Natural killer cell (primary cell): Measurements from ENCODE around the gene MDFIC2. TPM values are rescaled to one million over a fixed set of nuclear protein-coding genes. Genes with fewer than 3 reads are reported as not detected.

Experiments
- ATAC-seq, 3 donors: fragments of 150-1000 bp in 2 of 3; fragments of 200-7000 bp in 1 of 3; cut with Tn5 transposase; 1 replicate in 1 of 3; 2 replicates in 2 of 3; pipeline ENCODE4 v1.10.0; 2021; ENCODE audit warnings: mild to moderate bottlenecking in 2 of 3, moderate library complexity in 2 of 3
- DNase-seq, 2 donors: peaks; one replicate each; pipeline versions ENCODE4 v3.0.0 to v3.0.0-alpha.2; 2013 to 2021; ENCODE audit warnings: mixed read lengths in 1 of 2
- H3K27ac ChIP-seq: one replicate; pipeline ENCODE4 v1.5.1; 2013; ENCODE audit warnings: mild to moderate bottlenecking, low read length
- H3K27me3 ChIP-seq: one replicate; pipeline ENCODE4 v1.6.1; 2013; ENCODE audit warnings: low read length; ENCODE audit not compliant: control insufficient read depth, insufficient read depth
- H3K36me3 ChIP-seq: one replicate; pipeline ENCODE4 v1.6.1; 2013; ENCODE audit warnings: low read length; ENCODE audit not compliant: control insufficient read depth, insufficient read depth
- H3K4me1 ChIP-seq: one replicate; pipeline ENCODE4 v1.6.1; 2013; ENCODE audit warnings: low read length; ENCODE audit not compliant: control insufficient read depth, insufficient read depth
- H3K4me3 ChIP-seq: one replicate; pipeline ENCODE4 v1.5.1; 2013; ENCODE audit warnings: low read length
- H3K9me3 ChIP-seq: one replicate; pipeline ENCODE4 v1.6.1; 2013; ENCODE audit warnings: low read length; ENCODE audit not compliant: control insufficient read depth, insufficient read depth
- H3K27ac Mint-ChIP-seq, 2 donors: one replicate each; pipeline ENCODE4 v1.8.0; 2022; ENCODE audit warnings: mild to moderate bottlenecking in 2 of 2, mixed read lengths in 2 of 2, moderate library complexity in 1 of 2
- H3K27me3 Mint-ChIP-seq, 2 donors: one replicate each; pipeline ENCODE4 v1.8.0; 2022; ENCODE audit warnings: low read depth in 2 of 2, mixed read lengths in 2 of 2
- H3K36me3 Mint-ChIP-seq: one replicate; pipeline ENCODE4 v1.8.0; 2022; ENCODE audit warnings: mixed read lengths
- H3K4me1 Mint-ChIP-seq, 2 donors: one replicate each; pipeline ENCODE4 v1.8.0; 2022; ENCODE audit warnings: mixed read lengths in 2 of 2
- H3K4me3 Mint-ChIP-seq: one replicate; pipeline ENCODE4 v1.8.0; 2022; ENCODE audit warnings: mild to moderate bottlenecking, moderate library complexity, mixed read lengths
- H3K9me3 Mint-ChIP-seq, 2 donors: one replicate each; pipeline ENCODE4 v1.8.0; 2022; ENCODE audit warnings: mixed read lengths in 2 of 2
- CTCF ChIP-seq: fragments of 200-600 bp; IDR thresholded peaks from one replicate; pipeline ENCODE4 v1.8.0; 2022; ENCODE audit warnings: antibody characterized with exemption
- WGBS: methylation state at CpG from one replicate; pipeline ENCODE4 v1.1.7; 2013; ENCODE audit warnings: missing lambda C conversion rate; ENCODE audit not compliant: insufficient coverage; 5-methylcytosine and 5-hydroxymethylcytosine counted together
- intact Hi-C: fragments of 100-400 bp; cut with micrococcal nuclease; formaldehyde crosslinking; loops from one replicate; pipeline ENCODE4 v1.14.2; 2022
- total RNA-seq, 4 donors: library from RNA; stranded (reverse); fragments of 120-200 nt in 1 of 4; gene quantifications; one replicate each; pipeline versions ENCODE4 v1.2.3 to v1.2.4, GENCODE V29; 2013 to 2022

Gene MDFIC2
- total RNA-seq, 3 donors from 2014 or later (not counting 1 experiment from before 2014, with no cell fraction given), result not detected

- H3K27ac ChIP-seq, result no peak overlapping the region
- ATAC-seq (no peak), DNase-seq (no peak)
- intact Hi-C loops, result no loop called here
- no peaks in the 10 kb centered on the region for H3K27me3 Mint-ChIP-seq
- no peaks in the 10 kb centered on the region for H3K36me3 Mint-ChIP-seq
- H3K9me3 Mint-ChIP-seq, result peaks cover 8 to 9% of the 10 kb centered on the region in 2 donors
- no peaks in the 10 kb centered on the region for H3K36me3 ChIP-seq
- H3K4me1 ChIP-seq, result no peaks in the 10 kb centered on the region
- H3K9me3 ChIP-seq, result no peaks in the 10 kb centered on the region
- no peak overlapping the region for H3K4me3 ChIP-seq
- no peak overlapping the region for H3K4me3 Mint-ChIP-seq
- no peak overlapping the region for H3K27ac Mint-ChIP-seq
- no peaks in the 10 kb centered on the region for H3K4me1 Mint-ChIP-seq
- H3K27me3 ChIP-seq, result no peaks in the 10 kb centered on the region
- no peak for TF ChIP-seq CTCF
These were observed 110.5 kb downstream of the MDFIC2 start for GRCh38 chr3:70201975-70202374.

- H3K4me3 Mint-ChIP-seq, result no peak overlapping the region
These were observed 122.5 kb downstream of the MDFIC2 start for GRCh38 chr3:70189884-70190473.

GRCh38 chr3:70186221-70186620 is 126.2 kb downstream of the MDFIC2 start:
- no peaks in the 10 kb centered on the region for H3K36me3 Mint-ChIP-seq
- H3K4me3 Mint-ChIP-seq, result no peak overlapping the region
- H3K4me3 ChIP-seq, result no peak overlapping the region
- H3K4me1 ChIP-seq, result no peaks in the 10 kb centered on the region
- H3K27me3 ChIP-seq, result no peaks in the 10 kb centered on the region
- H3K9me3 Mint-ChIP-seq, result peaks cover 2 to 5% of the 10 kb centered on the region in 2 donors
- no peak overlapping the region for H3K27ac Mint-ChIP-seq
- intact Hi-C loops, result no loop called here
- no peaks in the 10 kb centered on the region for H3K4me1 Mint-ChIP-seq
- no peak overlapping the region for H3K27ac ChIP-seq
- no peaks in the 10 kb centered on the region for H3K36me3 ChIP-seq
- TF ChIP-seq CTCF, result no peak
- 94% methylated on average over 2 of the region's 2 CpGs for WGBS
- no peak for DNase-seq
- H3K9me3 ChIP-seq, result no peaks in the 10 kb centered on the region
- no peak for ATAC-seq
- no peaks in the 10 kb centered on the region for H3K27me3 Mint-ChIP-seq

More at GRCh38 chr3:70189884-70190473, 122.5 kb downstream of the MDFIC2 start:
- H3K27ac ChIP-seq, result no peak overlapping the region
- ATAC-seq (no peak), DNase-seq (no peak)
- no peaks in the 10 kb centered on the region for H3K36me3 ChIP-seq
- Mint-ChIP-seq H3K36me3 (no peaks in the 10 kb centered on the region), H3K4me1 (no peaks in the 10 kb centered on the region), H3K9me3 (peaks cover 2% of the 10 kb centered on the region in 2 donors), H3K27ac (no peak overlapping the region), H3K27me3 (no peaks in the 10 kb centered on the region)
- TF ChIP-seq CTCF, result no peak
- H3K27me3 ChIP-seq, result no peaks in the 10 kb centered on the region
- H3K4me1 ChIP-seq, result no peaks in the 10 kb centered on the region
- H3K9me3 ChIP-seq, result no peaks in the 10 kb centered on the region
- H3K4me3 ChIP-seq, result no peak overlapping the region
- intact Hi-C loops, result no loop called here

GRCh38 chr3:70185661-70186060 is 126.8 kb downstream of the MDFIC2 start:
- peaks cover 2 to 5% of the 10 kb centered on the region in 2 donors for H3K9me3 Mint-ChIP-seq
- H3K4me3 Mint-ChIP-seq, result no peak overlapping the region
- Histone ChIP-seq H3K27ac (no peak overlapping the region), H3K36me3 (no peaks in the 10 kb centered on the region), H3K4me3 (no peak overlapping the region), H3K4me1 (no peaks in the 10 kb centered on the region), H3K27me3 (no peaks in the 10 kb centered on the region), H3K9me3 (no peaks in the 10 kb centered on the region)
- H3K27me3 Mint-ChIP-seq, result no peaks in the 10 kb centered on the region
- intact Hi-C loops, result no loop called here
- ATAC-seq, result no peak
- no peak overlapping the region for H3K27ac Mint-ChIP-seq
- TF ChIP-seq CTCF, result no peak
- 86% methylated on average over 1 of the region's 1 CpG for WGBS
- H3K36me3 Mint-ChIP-seq, result no peaks in the 10 kb centered on the region
- H3K4me1 Mint-ChIP-seq, result no peaks in the 10 kb centered on the region
- no peak for DNase-seq
